Measurements from ENCODE around the gene CREBL2. TPM values are rescaled to one million over a fixed set of nuclear protein-coding genes. Genes with fewer than 3 reads are reported as not detected.

Gene CREBL2
- total and polyA plus RNA-seq, 9 donors, result 23.7 to 58.9 (median 38.2) TPM

- 84 to 87% (median 87%) methylated on average over 13 of the region's 13 CpGs for WGBS, 3 donors
These were observed 53.5 kb downstream of the CREBL2 start for GRCh38 chr12:12665194-12665593.

GRCh38 chr12:12668005-12668404, 56.3 kb downstream of the CREBL2 start:
- H3K4me3 ChIP-seq, result no peak overlapping the region
- no peak for DNase-seq
- H3K27me3 ChIP-seq, result no peaks in the 10 kb centered on the region
- peaks cover 3% of the 10 kb centered on the region for H3K4me1 ChIP-seq (ENCODE audit: insufficient read depth)
- TF ChIP-seq, protein P1, sequence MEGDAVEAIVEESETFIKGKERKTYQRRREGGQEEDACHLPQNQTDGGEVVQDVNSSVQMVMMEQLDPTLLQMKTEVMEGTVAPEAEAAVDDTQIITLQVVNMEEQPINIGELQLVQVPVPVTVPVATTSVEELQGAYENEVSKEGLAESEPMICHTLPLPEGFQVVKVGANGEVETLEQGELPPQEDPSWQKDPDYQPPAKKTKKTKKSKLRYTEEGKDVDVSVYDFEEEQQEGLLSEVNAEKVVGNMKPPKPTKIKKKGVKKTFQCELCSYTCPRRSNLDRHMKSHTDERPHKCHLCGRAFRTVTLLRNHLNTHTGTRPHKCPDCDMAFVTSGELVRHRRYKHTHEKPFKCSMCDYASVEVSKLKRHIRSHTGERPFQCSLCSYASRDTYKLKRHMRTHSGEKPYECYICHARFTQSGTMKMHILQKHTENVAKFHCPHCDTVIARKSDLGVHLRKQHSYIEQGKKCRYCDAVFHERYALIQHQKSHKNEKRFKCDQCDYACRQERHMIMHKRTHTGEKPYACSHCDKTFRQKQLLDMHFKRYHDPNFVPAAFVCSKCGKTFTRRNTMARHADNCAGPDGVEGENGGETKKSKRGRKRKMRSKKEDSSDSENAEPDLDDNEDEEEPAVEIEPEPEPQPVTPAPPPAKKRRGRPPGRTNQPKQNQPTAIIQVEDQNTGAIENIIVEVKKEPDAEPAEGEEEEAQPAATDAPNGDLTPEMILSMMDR (IDR thresholded peaks at IDR 0.05), result no peak
- TF ChIP-seq POLR2A (IDR thresholded peaks at IDR 0.05) (no peak), EP300 (IDR thresholded peaks at IDR 0.05) (no peak)
- no peak overlapping the region for H3K27ac ChIP-seq
- 85 to 91% (median 85%) methylated on average over 1 of the region's 1 CpG for WGBS, 3 donors
- H3K36me3 ChIP-seq, result no peaks in the 10 kb centered on the region
- intact Hi-C loops (cut with DNase I), result no loop called here
- H3K9me3 ChIP-seq, result no peaks in the 10 kb centered on the region

More at GRCh38 chr12:12665194-12665593, 53.5 kb downstream of the CREBL2 start:
- no peaks in the 10 kb centered on the region for H3K36me3 ChIP-seq
- intact Hi-C loops (cut with DNase I), result no loop called here
- no peak overlapping the region for H3K4me3 ChIP-seq
- TF ChIP-seq EP300 (IDR thresholded peaks at IDR 0.05) (no peak), POLR2A (IDR thresholded peaks at IDR 0.05) (no peak)
- TF ChIP-seq, protein P1 (IDR thresholded peaks at IDR 0.05), result no peak
- peaks cover 4% of the 10 kb centered on the region for H3K4me1 ChIP-seq (ENCODE audit: insufficient read depth)
- no peak overlapping the region for H3K27ac ChIP-seq
- H3K27me3 ChIP-seq, result no peaks in the 10 kb centered on the region
- DNase-seq, result no peak
- H3K9me3 ChIP-seq, result no peaks in the 10 kb centered on the region

- Histone ChIP-seq H3K27me3 (no peaks in the 10 kb centered on the region), H3K4me3 (no peak overlapping the region), H3K27ac (no peak overlapping the region), H3K36me3 (no peaks in the 10 kb centered on the region), H3K9me3 (no peaks in the 10 kb centered on the region), H3K4me1 (ENCODE audit: insufficient read depth) (peaks cover 3% of the 10 kb centered on the region)
- DNase-seq, result no peak
- TF ChIP-seq EP300 (IDR thresholded peaks at IDR 0.05), result no peak
- no peak for TF ChIP-seq POLR2A (IDR thresholded peaks at IDR 0.05)
- TF ChIP-seq, protein P1 (IDR thresholded peaks at IDR 0.05), result no peak
- intact Hi-C loops (cut with DNase I), result no loop called here
- 91 to 97% (median 95%) methylated on average over 2 of the region's 2 CpGs for WGBS, 3 donors
These were observed 57.3 kb downstream of the CREBL2 start for GRCh38 chr12:12669020-12669419.

DNA sequence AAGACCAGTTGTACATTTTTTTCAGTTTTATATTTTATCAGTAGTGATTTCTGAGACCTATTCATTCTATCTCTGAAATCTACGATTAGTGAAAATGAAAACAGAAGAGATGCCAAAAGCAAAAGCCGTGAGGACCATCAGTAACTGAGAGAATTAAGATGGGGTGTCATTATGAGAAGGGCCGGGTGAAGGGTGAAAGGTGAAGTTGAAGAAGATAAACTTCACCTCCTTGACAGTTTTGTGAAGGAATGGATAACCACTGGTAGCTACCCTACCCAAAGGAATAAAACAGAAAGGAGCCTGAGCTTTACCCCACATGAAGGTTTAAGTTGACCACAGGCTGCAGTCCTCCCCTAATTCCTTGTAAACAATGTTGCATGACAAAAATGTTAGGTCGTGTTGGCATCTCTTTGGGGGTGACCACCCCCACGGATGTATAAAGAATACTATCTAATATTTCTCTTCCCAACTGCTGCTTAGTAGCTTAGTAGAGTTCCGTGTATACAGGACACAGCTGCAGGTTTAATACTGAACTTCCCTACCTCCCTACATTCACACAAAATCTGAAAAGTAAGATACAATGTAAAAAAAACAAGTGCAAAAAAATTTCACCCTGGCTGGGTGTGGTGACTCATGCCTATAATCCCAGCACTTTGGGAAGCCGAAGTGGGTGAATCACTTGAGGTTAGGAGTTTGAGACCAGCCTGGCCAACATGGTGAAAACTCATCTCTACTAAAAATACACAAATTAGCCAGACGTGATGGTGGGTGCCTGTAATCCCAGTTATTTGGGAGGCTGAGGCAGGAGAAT, 60.4 kb downstream of the CREBL2 start:
- no peaks in the 10 kb centered on the region for H3K36me3 ChIP-seq
- no peaks in the 10 kb centered on the region for H3K27me3 ChIP-seq
- H3K27ac ChIP-seq, result no peak overlapping the region
- intact Hi-C loops (cut with DNase I), result no loop called here
- H3K9me3 ChIP-seq, result no peaks in the 10 kb centered on the region
- no peak overlapping the region for H3K4me3 ChIP-seq
- no peak for TF ChIP-seq EP300 (IDR thresholded peaks at IDR 0.05)
- TF ChIP-seq POLR2A (IDR thresholded peaks at IDR 0.05), result no peak
- TF ChIP-seq, protein P1 (IDR thresholded peaks at IDR 0.05), result no peak
- WGBS, 3 donors, result 20 to 40% (median 25%) methylated on average over 8 of the region's 8 CpGs
- DNase-seq, result no peak
- peaks cover 3% of the 10 kb centered on the region for H3K4me1 ChIP-seq (ENCODE audit: insufficient read depth)
